Kidney (tissue), 14 donors: ENCODE measurements around the gene RABGAP1. TPM values are rescaled to one million over a fixed set of nuclear protein-coding genes. Genes with fewer than 3 reads are reported as not detected.

Source experiments
- DNase-seq, 5 donors: peaks; one replicate each; pipeline ENCODE4 v3.0.0-alpha.2; 2013 to 2020
- FAIRE-seq: peaks from 2 replicates; lab custom pipeline; 2012; peaks lifted over from hg19 to GRCh38; lab: Jason Lieb, UNC
- H3K27ac ChIP-seq, 2 donors: one replicate each; pipeline ENCODE4 v1.7.0; 2013; ENCODE audit warnings: low read depth in 2 of 2, low read length in 2 of 2, inconsistent platforms in 1 of 2
- H3K27me3 ChIP-seq: one replicate; pipeline ENCODE4 v1.7.1; 2013; ENCODE audit warnings: low read length, inconsistent platforms; ENCODE audit not compliant: control insufficient read depth, insufficient read depth
- H3K36me3 ChIP-seq, 3 donors: one replicate each; pipeline versions ENCODE4 v1.7.0 to v1.7.1; 2013; ENCODE audit warnings: low read length in 3 of 3, control low read depth in 1 of 3, inconsistent platforms in 1 of 3; ENCODE audit not compliant: insufficient read depth in 3 of 3, control insufficient read depth in 2 of 3
- H3K4me1 ChIP-seq, 3 donors: one replicate each; pipeline versions ENCODE4 v1.7.0 to v1.7.1; 2013; ENCODE audit warnings: low read length in 3 of 3, inconsistent platforms in 1 of 3, low read depth in 1 of 3; ENCODE audit not compliant: control insufficient read depth in 2 of 3, insufficient read depth in 2 of 3
- H3K4me3 ChIP-seq, 3 donors: one replicate each; pipeline versions ENCODE4 v1.7.0 to v1.8.1; 2013; ENCODE audit warnings: low read length in 3 of 3, control low read depth in 1 of 3, inconsistent platforms in 1 of 3
- H3K9ac ChIP-seq, 3 donors: one replicate each; pipeline versions ENCODE4 v1.7.0 to v1.7.1; 2013; ENCODE audit warnings: low read length in 3 of 3, control low read depth in 1 of 3, inconsistent platforms in 1 of 3
- H3K9me3 ChIP-seq, 3 donors: one replicate each; pipeline versions ENCODE4 v1.7.0 to v1.7.1; 2013; ENCODE audit warnings: low read length in 3 of 3, control low read depth in 1 of 3, inconsistent platforms in 1 of 3; ENCODE audit not compliant: control insufficient read depth in 2 of 3, insufficient read depth in 1 of 3
- intact Hi-C: fragments of 100-400 bp; cut with DNase I; formaldehyde crosslinking; loops from one replicate; pipeline ENCODE4 v1.11.1; 2022
- polyA plus RNA-seq: library from polyadenylated mRNA; stranded (reverse); fragments of 350-450 nt; fragmentation: Illumina TruSeq; extraction: RNeasy Lipid Tissue Mini Kit (QIAGEN cat#74804); gene quantifications from one replicate; pipeline ENCODE4 v1.2.3, GENCODE V29; 2014; ENCODE audit warnings: low read depth, low replicate concordance; ENCODE audit not compliant: insufficient read depth
- total RNA-seq: library from RNA; stranded (reverse); fragmentation: NEBNext Ultra II Directional; extraction: Animal tissue kit (Norgen Biotek cat#: 25700); gene quantifications from one replicate; pipeline ENCODE4 v1.2.1, GENCODE V29; 2021
- TF ChIP-seq, protein P1 (sequence below): IDR thresholded peaks from 3 replicates; pipeline ENCODE4 v1.5.1; 2012; ENCODE audit warnings: mild to moderate bottlenecking, moderate library complexity, borderline replicate concordance; ENCODE audit not compliant: insufficient read depth; ENCODE audit errors: extremely low read depth
- donor health status: control.
- donor health status: control.
- donor health status: control.
- donor health status: control.
- donor health status: control.
- donor health status: DM: yes; HTN: yes; CAD: no.
- donor health status: Normal renal cell carcinoma (clear cell type).

Gene RABGAP1
- total and polyA plus RNA-seq, 2 donors from 2014 or later, result 13.7 to 61.1 TPM

DNA sequence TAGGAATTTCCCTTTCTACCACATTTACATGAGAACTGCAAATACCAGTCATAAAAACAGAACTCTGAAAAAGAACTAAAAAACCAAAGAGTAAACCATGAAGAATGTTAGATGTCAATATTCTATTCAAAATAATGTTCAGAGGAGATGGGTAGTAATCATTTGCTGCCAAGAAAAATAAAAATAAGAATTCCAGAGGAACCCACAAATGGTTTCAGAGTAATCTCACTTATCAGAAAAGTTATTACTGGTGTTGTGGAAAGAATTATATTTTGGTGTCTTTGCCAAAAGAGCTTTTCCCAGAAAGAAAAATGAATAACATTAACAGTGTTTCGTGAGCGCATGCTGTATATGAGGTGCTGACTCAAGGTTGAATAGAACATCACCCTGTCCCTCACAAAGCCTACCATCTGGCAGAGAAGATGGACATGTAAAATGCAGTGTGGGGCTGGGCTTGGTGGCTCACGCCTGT, 128.2 kb downstream of the RABGAP1 start:
- Histone ChIP-seq H3K27ac (no peak overlapping the region), H3K9me3 (no peaks in the 10 kb centered on the region), H3K36me3 (peaks cover 7 to 43% (median 19%) of the 10 kb centered on the region in 3 donors), H3K4me3 (no peak overlapping the region), H3K9ac (no peak overlapping the region), H3K4me1 (peaks cover 0 to 4% (median 0%) of the 10 kb centered on the region in 3 donors), H3K27me3 (no peaks in the 10 kb centered on the region)
- DNase-seq (peak in 1 of 5 donors; percentile 35), FAIRE-seq (no peak)
- TF ChIP-seq, protein P1, sequence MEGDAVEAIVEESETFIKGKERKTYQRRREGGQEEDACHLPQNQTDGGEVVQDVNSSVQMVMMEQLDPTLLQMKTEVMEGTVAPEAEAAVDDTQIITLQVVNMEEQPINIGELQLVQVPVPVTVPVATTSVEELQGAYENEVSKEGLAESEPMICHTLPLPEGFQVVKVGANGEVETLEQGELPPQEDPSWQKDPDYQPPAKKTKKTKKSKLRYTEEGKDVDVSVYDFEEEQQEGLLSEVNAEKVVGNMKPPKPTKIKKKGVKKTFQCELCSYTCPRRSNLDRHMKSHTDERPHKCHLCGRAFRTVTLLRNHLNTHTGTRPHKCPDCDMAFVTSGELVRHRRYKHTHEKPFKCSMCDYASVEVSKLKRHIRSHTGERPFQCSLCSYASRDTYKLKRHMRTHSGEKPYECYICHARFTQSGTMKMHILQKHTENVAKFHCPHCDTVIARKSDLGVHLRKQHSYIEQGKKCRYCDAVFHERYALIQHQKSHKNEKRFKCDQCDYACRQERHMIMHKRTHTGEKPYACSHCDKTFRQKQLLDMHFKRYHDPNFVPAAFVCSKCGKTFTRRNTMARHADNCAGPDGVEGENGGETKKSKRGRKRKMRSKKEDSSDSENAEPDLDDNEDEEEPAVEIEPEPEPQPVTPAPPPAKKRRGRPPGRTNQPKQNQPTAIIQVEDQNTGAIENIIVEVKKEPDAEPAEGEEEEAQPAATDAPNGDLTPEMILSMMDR, result no peak
- intact Hi-C loops, result no loop called here

DNA sequence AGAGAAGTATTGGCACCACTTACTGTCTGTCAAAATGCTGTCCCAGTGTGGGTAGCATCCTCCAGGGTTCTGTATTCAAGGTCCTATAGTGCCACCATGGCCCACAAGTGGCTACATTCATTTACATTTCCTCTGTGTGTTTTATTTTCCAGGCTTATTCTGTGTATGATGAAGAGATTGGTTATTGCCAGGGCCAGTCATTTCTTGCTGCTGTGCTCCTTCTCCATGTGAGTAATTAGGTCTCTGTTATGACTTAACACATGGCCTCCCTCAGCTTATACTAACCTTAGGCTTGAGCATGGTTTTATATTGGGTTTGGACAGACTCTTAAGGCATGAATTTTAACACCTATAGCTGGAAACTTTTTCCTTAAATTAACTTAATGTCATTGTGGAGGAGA, 129.4 kb downstream of the RABGAP1 start:
- Histone ChIP-seq H3K36me3 (peaks cover 7 to 40% (median 19%) of the 10 kb centered on the region in 3 donors), H3K4me1 (peaks cover 0 to 6% (median 0%) of the 10 kb centered on the region in 3 donors), H3K27ac (no peak overlapping the region), H3K27me3 (no peaks in the 10 kb centered on the region), H3K9me3 (no peaks in the 10 kb centered on the region), H3K9ac (no peak overlapping the region), H3K4me3 (no peak overlapping the region)
- intact Hi-C loops, result no loop called here
- FAIRE-seq (no peak), DNase-seq (no peak)
- TF ChIP-seq, protein P1, result no peak

DNA sequence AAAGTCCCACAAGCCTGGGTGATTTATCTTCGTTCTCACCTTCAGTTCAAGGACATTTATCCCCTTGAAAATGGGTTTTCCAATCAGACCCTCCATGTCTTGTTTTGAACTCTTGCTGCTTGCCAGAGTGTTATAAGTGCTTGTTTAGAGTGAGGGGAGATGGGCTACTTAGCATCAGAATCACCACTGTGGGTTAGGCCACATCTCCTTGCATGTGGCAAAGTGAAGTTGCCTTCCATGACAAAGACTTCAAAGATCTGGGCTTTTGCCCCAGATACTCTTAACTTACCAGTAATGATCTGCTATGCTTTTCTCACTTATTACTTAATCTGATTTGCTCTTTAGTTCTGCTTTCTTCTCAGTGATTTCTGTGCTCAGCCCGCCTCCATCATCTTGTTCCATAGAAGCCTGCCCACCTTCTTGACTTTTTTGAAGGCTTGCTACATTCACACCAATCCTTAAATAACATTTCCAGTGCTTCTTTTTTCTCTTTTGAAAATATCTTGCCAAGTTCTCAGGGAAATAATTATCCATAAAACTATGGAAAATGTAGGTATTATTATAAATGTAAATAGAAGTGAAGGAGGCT, 131.7 kb downstream of the RABGAP1 start:
- intact Hi-C loops, result no loop called here
- Histone ChIP-seq H3K9ac (no peak overlapping the region), H3K27me3 (no peaks in the 10 kb centered on the region), H3K9me3 (no peaks in the 10 kb centered on the region), H3K4me3 (no peak overlapping the region), H3K27ac (no peak overlapping the region), H3K4me1 (peaks cover 0 to 6% (median 0%) of the 10 kb centered on the region in 3 donors), H3K36me3 (peaks cover 3 to 22% (median 5%) of the 10 kb centered on the region in 3 donors)
- FAIRE-seq, result no peak
- DNase-seq, result no peak
- TF ChIP-seq, protein P1, result no peak
